Measurements from ENCODE around the gene INTS6L. TPM values are rescaled to one million over a fixed set of nuclear protein-coding genes. Genes with fewer than 3 reads are reported as not detected.

INTS6L gene
- total RNA-seq, 4 donors from 2014 or later: 4.9 to 11.0 (median 7.7) TPM

DNA sequence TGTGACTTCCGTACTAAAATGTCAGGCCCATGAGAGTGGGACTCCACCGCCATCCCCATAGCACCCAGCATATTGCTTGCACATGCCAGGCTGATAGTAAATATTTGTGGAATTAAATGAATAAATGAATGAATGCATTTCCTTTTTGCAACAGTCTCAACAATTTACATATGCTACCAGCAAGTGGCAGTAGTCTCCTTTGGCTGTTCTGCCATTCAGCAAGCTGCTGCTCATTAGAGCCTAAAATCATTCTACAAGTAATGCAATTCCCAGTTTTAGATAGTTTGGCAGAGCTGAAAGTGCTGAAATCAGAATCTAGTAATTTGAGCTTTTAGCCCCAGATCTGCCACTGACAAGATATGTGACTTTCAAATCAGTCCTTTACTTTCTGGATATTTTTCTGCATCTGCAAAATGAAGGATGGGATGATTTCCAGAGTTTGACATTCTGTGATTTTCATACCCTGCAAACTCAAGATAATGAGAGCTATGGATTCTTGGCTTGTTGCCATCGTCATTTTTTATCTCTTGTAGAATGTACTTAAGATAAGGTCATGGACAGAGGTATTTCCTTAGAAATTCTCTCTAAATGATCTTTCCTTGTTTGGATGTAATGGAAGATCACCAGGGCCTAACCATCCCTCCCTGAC, 35.7 kb upstream of the INTS6L start:
- Histone ChIP-seq H3K4me3 (replicated peaks in 1 of 3) (no peak overlapping the region), H3K4me1 (no peaks in the 10 kb centered on the region), H3K9me3 (no peaks in the 10 kb centered on the region), H3K27ac (no peak overlapping the region), H3K36me3 (no peaks in the 10 kb centered on the region), H3K27me3 (no peaks in the 10 kb centered on the region)
- TF ChIP-seq, protein P1, sequence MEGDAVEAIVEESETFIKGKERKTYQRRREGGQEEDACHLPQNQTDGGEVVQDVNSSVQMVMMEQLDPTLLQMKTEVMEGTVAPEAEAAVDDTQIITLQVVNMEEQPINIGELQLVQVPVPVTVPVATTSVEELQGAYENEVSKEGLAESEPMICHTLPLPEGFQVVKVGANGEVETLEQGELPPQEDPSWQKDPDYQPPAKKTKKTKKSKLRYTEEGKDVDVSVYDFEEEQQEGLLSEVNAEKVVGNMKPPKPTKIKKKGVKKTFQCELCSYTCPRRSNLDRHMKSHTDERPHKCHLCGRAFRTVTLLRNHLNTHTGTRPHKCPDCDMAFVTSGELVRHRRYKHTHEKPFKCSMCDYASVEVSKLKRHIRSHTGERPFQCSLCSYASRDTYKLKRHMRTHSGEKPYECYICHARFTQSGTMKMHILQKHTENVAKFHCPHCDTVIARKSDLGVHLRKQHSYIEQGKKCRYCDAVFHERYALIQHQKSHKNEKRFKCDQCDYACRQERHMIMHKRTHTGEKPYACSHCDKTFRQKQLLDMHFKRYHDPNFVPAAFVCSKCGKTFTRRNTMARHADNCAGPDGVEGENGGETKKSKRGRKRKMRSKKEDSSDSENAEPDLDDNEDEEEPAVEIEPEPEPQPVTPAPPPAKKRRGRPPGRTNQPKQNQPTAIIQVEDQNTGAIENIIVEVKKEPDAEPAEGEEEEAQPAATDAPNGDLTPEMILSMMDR (IDR thresholded peaks at IDR 0.05): peak in 4 of 6 experiments; percentile 37 to 64 (median 56)
- no peak for TF ChIP-seq POLR2A (IDR thresholded peaks at IDR 0.05)
- 35 to 37% methylated on average over 3 of the region's 3 CpGs for WGBS, 2 donors
- DNase-seq: peak; percentile 3 to 5
- intact Hi-C loops (cut with DNase I): loop anchor here (10.0 kb wide), 1 partner anchor 90 kb away; no protein-coding TSS in a partner anchor

DNA sequence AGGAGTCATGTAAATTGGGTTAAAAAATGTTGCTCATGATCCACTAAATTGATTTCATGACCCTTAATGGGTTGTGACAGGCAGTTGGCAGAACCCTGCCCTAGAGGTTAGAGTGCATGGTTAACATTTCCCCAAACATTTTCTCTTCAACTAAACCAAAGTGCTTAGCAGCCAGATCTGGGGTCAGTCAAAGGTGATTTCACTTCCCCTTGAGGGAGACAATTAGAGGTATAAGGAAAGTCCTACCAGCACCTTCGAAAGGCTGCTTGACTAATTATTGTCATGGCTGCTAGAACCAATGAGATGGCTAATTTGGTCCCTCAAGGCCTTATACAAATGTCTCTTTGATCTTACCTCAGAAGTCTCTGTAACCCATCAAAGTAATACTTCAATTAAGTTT, 30.9 kb upstream of the INTS6L start:
- H3K27me3 ChIP-seq: no peaks in the 10 kb centered on the region
- no peak overlapping the region for H3K27ac ChIP-seq
- H3K4me1 ChIP-seq: no peaks in the 10 kb centered on the region
- WGBS, 2 donors: 75 to 90% methylated on average over 1 of the region's 1 CpG
- TF ChIP-seq, protein P1 (IDR thresholded peaks at IDR 0.05): no peak
- TF ChIP-seq POLR2A (IDR thresholded peaks at IDR 0.05): no peak
- intact Hi-C loops (cut with DNase I): loop anchor here (10.0 kb wide), 1 partner anchor 85 kb away; no protein-coding TSS in a partner anchor
- H3K4me3 ChIP-seq (replicated peaks in 1 of 3): no peak overlapping the region
- no peaks in the 10 kb centered on the region for H3K36me3 ChIP-seq
- H3K9me3 ChIP-seq: no peaks in the 10 kb centered on the region
- no peak for DNase-seq

DNA sequence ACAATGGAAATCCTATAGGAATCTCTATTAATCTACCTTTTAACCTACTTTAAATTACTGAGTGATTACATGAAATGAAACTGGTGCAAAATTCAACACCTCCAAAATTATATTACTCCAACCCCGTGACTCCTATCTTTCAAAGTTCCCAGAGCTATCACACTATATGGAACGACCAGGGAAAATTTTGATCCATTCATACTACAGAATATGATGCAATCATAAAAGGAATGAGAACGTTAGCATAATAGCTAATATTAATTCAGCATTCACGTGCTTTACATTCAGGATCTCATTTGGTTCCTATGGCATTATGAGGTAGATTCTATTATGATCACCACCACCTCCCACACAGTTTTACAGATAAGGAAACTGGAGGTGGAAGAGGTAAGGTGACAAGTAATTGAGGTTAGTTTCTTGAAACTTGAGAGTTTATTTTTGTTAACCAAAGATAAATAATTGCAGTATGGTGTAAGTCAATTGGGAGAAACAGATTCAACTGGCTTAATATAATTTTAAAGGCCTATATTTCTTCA, 29.4 kb upstream of the INTS6L start:
- intact Hi-C loops (cut with DNase I): no loop called here
- Histone ChIP-seq H3K4me1 (no peaks in the 10 kb centered on the region), H3K27me3 (no peaks in the 10 kb centered on the region), H3K9me3 (no peaks in the 10 kb centered on the region), H3K36me3 (no peaks in the 10 kb centered on the region), H3K4me3 (replicated peaks in 1 of 3) (no peak overlapping the region), H3K27ac (no peak overlapping the region)
- WGBS, 2 donors: 85 to 88% methylated on average over 4 of the region's 4 CpGs
- no peak for DNase-seq
- TF ChIP-seq POLR2A (IDR thresholded peaks at IDR 0.05): no peak
- TF ChIP-seq, protein P1 (IDR thresholded peaks at IDR 0.05): no peak

DNA sequence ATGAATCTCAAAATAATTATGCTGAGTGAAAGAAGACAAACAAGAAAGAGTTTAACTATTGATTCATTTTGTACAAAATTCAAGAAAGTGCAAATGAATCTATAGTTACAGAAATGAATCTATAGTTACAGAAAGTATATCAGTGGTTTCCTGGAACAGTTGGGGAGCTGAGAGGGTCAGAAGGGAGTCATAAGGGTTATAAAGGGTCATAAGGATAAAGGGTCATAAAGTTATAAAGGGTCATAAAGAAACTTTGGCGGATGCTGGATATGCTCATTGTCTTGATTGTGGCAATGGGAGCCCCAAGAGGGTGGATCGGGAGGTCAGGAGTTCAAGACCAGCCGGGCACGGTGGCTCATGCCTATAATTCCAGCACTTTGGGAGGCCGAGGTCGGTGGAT, 26.0 kb upstream of the INTS6L start:
- H3K9me3 ChIP-seq: no peaks in the 10 kb centered on the region
- WGBS, 2 donors: 89 to 91% methylated on average over 4 to 6 of the region's 6 CpGs
- intact Hi-C loops (cut with DNase I): no loop called here
- no peak for TF ChIP-seq POLR2A (IDR thresholded peaks at IDR 0.05)
- TF ChIP-seq, protein P1 (IDR thresholded peaks at IDR 0.05): no peak
- no peaks in the 10 kb centered on the region for H3K27me3 ChIP-seq
- H3K4me3 ChIP-seq (replicated peaks in 1 of 3): no peak overlapping the region
- H3K4me1 ChIP-seq: no peaks in the 10 kb centered on the region
- H3K27ac ChIP-seq: no peak overlapping the region
- DNase-seq: no peak
- no peaks in the 10 kb centered on the region for H3K36me3 ChIP-seq

DNA sequence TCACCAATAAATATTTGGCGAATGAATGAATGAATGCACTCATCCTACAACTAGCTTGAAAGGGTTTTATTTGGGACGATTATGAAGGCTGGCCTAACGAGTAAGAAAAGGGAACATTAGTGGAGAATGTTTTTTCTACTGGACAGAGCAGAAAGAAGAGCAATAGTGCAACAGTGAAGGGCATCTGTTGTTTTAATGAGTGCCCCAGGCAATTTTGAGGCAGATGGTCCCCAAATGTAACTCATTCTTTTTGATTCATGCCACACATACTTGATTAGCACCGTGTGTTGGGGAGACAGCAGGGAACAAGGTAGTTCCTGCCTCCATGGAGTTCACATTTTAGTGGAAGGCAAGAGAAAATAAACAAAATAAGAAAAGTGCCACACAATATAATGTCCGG, 22.7 kb upstream of the INTS6L start:
- TF ChIP-seq, protein P1 (IDR thresholded peaks at IDR 0.05): no peak
- TF ChIP-seq POLR2A (IDR thresholded peaks at IDR 0.05): no peak
- WGBS, 2 donors: 81% methylated on average over 5 of the region's 5 CpGs
- Histone ChIP-seq H3K9me3 (no peaks in the 10 kb centered on the region), H3K4me3 (replicated peaks in 1 of 3) (no peak overlapping the region), H3K27ac (no peak overlapping the region), H3K27me3 (no peaks in the 10 kb centered on the region), H3K36me3 (no peaks in the 10 kb centered on the region), H3K4me1 (no peaks in the 10 kb centered on the region)
- intact Hi-C loops (cut with DNase I): no loop called here
- no peak for DNase-seq
